CD4-positive, alpha-beta T cell (primary cell): ENCODE data around the gene CCDC157. TPM values are rescaled to one million over a fixed set of nuclear protein-coding genes. Genes with fewer than 3 reads are reported as not detected.

Source experiments
- ATAC-seq: fragments of 200-7000 bp; cut with Tn5 transposase; one replicate; pipeline ENCODE4 v1.10.0; 2022; ENCODE audit warnings: mild to moderate bottlenecking; ENCODE audit not compliant: poor library complexity
- CTCF ChIA-PET: fragments of 350-600 bp; sonication (Branson Sonifier 250); formaldehyde crosslinking; loops from one replicate; lab custom pipeline; 2021; ENCODE audit warnings: antibody characterized with exemption, inconsistent platforms; lab: Charles Lee
- POLR2A ChIA-PET: fragments of 350-600 bp; sonication (Branson Sonifier 250); formaldehyde crosslinking; loops from one replicate; lab custom pipeline; 2021; ENCODE audit warnings: antibody characterized with exemption, inconsistent platforms; lab: Charles Lee
- DNase-seq, 14 experiments: peaks; one replicate each; pipeline ENCODE4 v3.0.0-alpha.2; 2013 to 2020; ENCODE audit warnings: mixed read lengths in 2 of 14
- H3K27ac ChIP-seq, 2 donors: one replicate each; pipeline versions ENCODE4 v1.5.1 to v1.7.0; 2013; ENCODE audit warnings: low read length in 2 of 2, low read depth in 1 of 2, mild to moderate bottlenecking in 1 of 2
- H3K27me3 ChIP-seq, 2 experiments: 1 replicate in 1 of 2; 2 replicates in 1 of 2; pipeline versions ENCODE4 v1.6.1 to v1.7.0; 2013; ENCODE audit warnings: low read length in 2 of 2, control low read depth in 1 of 2, mild to moderate bottlenecking in 1 of 2, moderate library complexity in 1 of 2; ENCODE audit not compliant: insufficient read depth in 2 of 2, control insufficient read depth in 1 of 2
- H3K36me3 ChIP-seq: one replicate; pipeline ENCODE4 v1.6.1; 2013; ENCODE audit warnings: low read length, control low read depth; ENCODE audit not compliant: insufficient read depth
- H3K4me1 ChIP-seq: one replicate; pipeline ENCODE4 v1.6.1; 2013; ENCODE audit warnings: low read length, control low read depth; ENCODE audit not compliant: insufficient read depth
- H3K4me3 ChIP-seq: one replicate; pipeline ENCODE4 v1.5.1; 2013; ENCODE audit warnings: mild to moderate bottlenecking, low read length, moderate library complexity
- H3K9me3 ChIP-seq, 2 experiments: 1 replicate in 1 of 2; 2 replicates in 1 of 2; pipeline versions ENCODE4 v1.6.1 to v1.7.0; 2013; ENCODE audit warnings: low read length in 2 of 2, mild to moderate bottlenecking in 2 of 2, control low read depth in 1 of 2, moderate library complexity in 1 of 2; ENCODE audit not compliant: control insufficient read depth in 1 of 2, insufficient read depth in 1 of 2
- H3K27ac Mint-ChIP-seq: one replicate; pipeline ENCODE4 v1.8.0; 2020; ENCODE audit warnings: mixed read lengths
- H3K27me3 Mint-ChIP-seq: one replicate; pipeline ENCODE4 v1.8.0; 2021; ENCODE audit warnings: mixed read lengths
- H3K36me3 Mint-ChIP-seq: one replicate; pipeline ENCODE4 v1.8.0; 2021; ENCODE audit warnings: low read depth, mixed read lengths
- H3K4me1 Mint-ChIP-seq: one replicate; pipeline ENCODE4 v1.8.0; 2021; ENCODE audit warnings: low read depth, mixed read lengths
- H3K4me3 Mint-ChIP-seq: one replicate; pipeline ENCODE4 v1.8.0; 2020; ENCODE audit warnings: mild to moderate bottlenecking, mixed read lengths
- H3K9me3 Mint-ChIP-seq: one replicate; pipeline ENCODE4 v1.8.0; 2020; ENCODE audit warnings: mixed read lengths
- CTCF ChIP-seq: fragments of 200-600 bp; IDR thresholded peaks from one replicate; pipeline ENCODE4 v1.8.0; 2022; ENCODE audit warnings: antibody characterized with exemption, mild to moderate bottlenecking
- intact Hi-C, 2 experiments: fragments of 100-400 bp; cut with DNase I in 1 of 2; cut with micrococcal nuclease in 1 of 2; formaldehyde crosslinking; loops; one replicate each; pipeline versions ENCODE4 v1.15.1 to v1.9.0; 2023 to 2025; cut with DNase I, micrococcal nuclease
- total RNA-seq, 174 experiments: library from RNA in 2 of 174; stranded (reverse) in 2 of 174; gene quantifications; one replicate each; pipeline ENCODE4 v1.2.3 and lab custom pipeline; 2021 to 2026

CCDC157 gene
- total RNA-seq, 2 experiments from 2014 or later = 8.3 to 10.1 TPM

DNA sequence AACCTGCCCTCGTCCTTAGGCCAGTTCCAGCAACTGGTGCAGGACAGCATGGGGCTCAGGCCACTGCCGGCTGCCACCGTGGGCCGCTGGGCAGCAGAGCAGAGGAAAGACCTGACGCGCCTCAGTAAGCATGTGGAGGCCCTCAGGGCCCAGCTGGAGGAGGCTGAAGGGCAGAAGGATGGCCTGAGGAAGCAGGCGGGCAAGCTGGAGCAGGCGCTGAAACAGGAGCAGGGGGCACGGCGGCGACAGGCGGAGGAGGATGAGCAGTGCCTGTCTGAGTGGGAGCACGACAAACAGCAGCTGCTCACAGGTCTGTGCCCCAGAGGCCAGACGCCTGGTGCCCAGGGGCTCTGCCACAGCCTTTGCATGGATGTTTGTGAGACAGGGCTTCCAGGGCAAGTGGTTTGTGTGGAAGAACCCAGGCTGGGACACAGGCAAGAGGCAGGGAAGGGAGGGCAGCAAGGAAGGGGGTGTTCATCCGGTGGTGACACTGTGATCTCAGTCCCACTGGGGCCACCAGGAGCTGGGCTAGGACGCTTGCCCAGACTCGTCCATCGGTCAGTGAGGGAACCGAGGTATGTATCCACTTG lies 13.9 kb downstream of the CCDC157 start:
- no peak overlapping the region for H3K27ac ChIP-seq
- H3K9me3 ChIP-seq = no peaks in the 10 kb centered on the region
- DNase-seq (no peak), ATAC-seq (no peak)
- H3K36me3 ChIP-seq = no peaks in the 10 kb centered on the region
- H3K27me3 ChIP-seq = no peaks in the 10 kb centered on the region
- Mint-ChIP-seq H3K4me3 (no peak overlapping the region), H3K27ac (no peak overlapping the region), H3K9me3 (no peaks in the 10 kb centered on the region), H3K4me1 (no peaks in the 10 kb centered on the region), H3K36me3 (no peaks in the 10 kb centered on the region), H3K27me3 (no peaks in the 10 kb centered on the region)
- intact Hi-C loops = no loop called here
- H3K4me3 ChIP-seq = no peak overlapping the region
- H3K4me1 ChIP-seq = no peaks in the 10 kb centered on the region
- ChIA-PET CTCF (no interaction called here), POLR2A (no interaction called here)
- TF ChIP-seq CTCF = no peak

DNA sequence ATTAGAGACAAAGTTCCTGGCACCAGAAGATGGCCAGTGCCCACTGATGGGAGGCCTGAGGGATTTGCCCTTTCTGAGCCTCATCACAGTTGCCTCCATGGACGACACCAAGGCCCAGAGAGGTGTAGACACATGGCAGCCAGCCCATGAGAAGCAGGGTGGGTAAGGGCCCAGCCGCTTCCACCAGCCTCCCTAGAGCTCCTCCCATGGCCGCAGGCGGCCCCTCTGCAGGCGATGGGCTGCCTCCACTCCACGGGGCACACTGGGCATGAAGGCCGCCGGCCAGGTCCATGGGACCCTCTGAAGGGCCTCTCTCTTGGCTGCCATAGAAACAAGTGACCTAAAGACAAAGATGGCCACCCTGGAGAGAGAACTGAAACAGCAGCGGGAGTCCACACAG lies 14.5 kb downstream of the CCDC157 start:
- no peaks in the 10 kb centered on the region for H3K9me3 ChIP-seq
- ChIA-PET CTCF (no interaction called here), POLR2A (no interaction called here)
- no peak overlapping the region for H3K4me3 Mint-ChIP-seq
- H3K27ac Mint-ChIP-seq = no peak overlapping the region
- no peaks in the 10 kb centered on the region for H3K4me1 ChIP-seq
- ATAC-seq = no peak
- no peak for DNase-seq
- H3K9me3 Mint-ChIP-seq = no peaks in the 10 kb centered on the region
- H3K27me3 Mint-ChIP-seq = no peaks in the 10 kb centered on the region
- H3K27ac ChIP-seq = no peak overlapping the region
- H3K36me3 ChIP-seq = no peaks in the 10 kb centered on the region
- H3K36me3 Mint-ChIP-seq = no peaks in the 10 kb centered on the region
- TF ChIP-seq CTCF = no peak
- no peaks in the 10 kb centered on the region for H3K27me3 ChIP-seq
- intact Hi-C loops = no loop called here
- H3K4me3 ChIP-seq = no peak overlapping the region
- H3K4me1 Mint-ChIP-seq = no peaks in the 10 kb centered on the region

GRCh38 chr22:30371981-30372380 lies 15.2 kb downstream of the CCDC157 start:
- TF ChIP-seq CTCF = no peak
- ChIA-PET CTCF (no interaction called here), POLR2A (no interaction called here)
- Mint-ChIP-seq H3K4me1 (no peaks in the 10 kb centered on the region), H3K4me3 (no peak overlapping the region), H3K9me3 (no peaks in the 10 kb centered on the region), H3K36me3 (no peaks in the 10 kb centered on the region), H3K27ac (no peak overlapping the region), H3K27me3 (no peaks in the 10 kb centered on the region)
- no peaks in the 10 kb centered on the region for H3K4me1 ChIP-seq
- H3K36me3 ChIP-seq = no peaks in the 10 kb centered on the region
- no peak overlapping the region for H3K4me3 ChIP-seq
- no peaks in the 10 kb centered on the region for H3K9me3 ChIP-seq
- ATAC-seq (no peak), DNase-seq (no peak)
- H3K27ac ChIP-seq = no peak overlapping the region
- no peaks in the 10 kb centered on the region for H3K27me3 ChIP-seq
- intact Hi-C loops = no loop called here
